A549 (cell line): ENCODE measurements around the gene USP49. TPM values are rescaled to one million over a fixed set of nuclear protein-coding genes. Genes with fewer than 3 reads are reported as not detected.
"Not testable (repeated sequence)": the region's sequence is repeated elsewhere in the genome, so short reads cannot be mapped to it uniquely, and the experiment has no call there.

Experiments
- ATAC-seq, 2 experiments: fragments of 200-7000 bp in 1 of 2; fragments of >200 bp in 1 of 2; cut with Nextera tagmentation in 1 of 2; cut with Tn5 transposase in 1 of 2; 3 replicates each; pipeline versions ENCODE4 v1.8.0 to v1.9.1; 2018 to 2020; ENCODE audit warnings: mild to moderate bottlenecking in 1 of 2, moderate library complexity in 1 of 2
- CTCF ChIA-PET: fragments of 300-600 bp; sonication (Branson Sonifier 250); formaldehyde crosslinking; extraction: SDS; loops from one replicate; lab custom pipeline; 2021; ENCODE audit warnings: antibody characterized with exemption, inconsistent platforms; lab: Yijun Ruan, JAX
- POLR2A ChIA-PET: fragments of 350-600 bp; formaldehyde crosslinking; extraction: SDS; loops from one replicate; lab custom pipeline; 2021; ENCODE audit warnings: antibody characterized with exemption, inconsistent platforms; lab: Yijun Ruan, JAX
- DNase-seq, 2 experiments: peaks; one replicate each; pipeline versions ENCODE4 v3.0.0 to v3.0.0-alpha.2; 2011 to 2016; ENCODE audit warnings: low read depth in 1 of 2, low spot score in 1 of 2
- FAIRE-seq: peaks from 2 replicates; lab custom pipeline; 2011; peaks lifted over from hg19 to GRCh38; lab: Jason Lieb, UNC
- H3K27ac ChIP-seq, 2 experiments: fragments of >200 bp; sonication (Bioruptor Twin); formaldehyde crosslinking; 3 replicates each; pipeline ENCODE4 v1.5.1; 2016 to 2017
- H3K4me1 ChIP-seq: fragments of >200 bp; sonication (Bioruptor Twin); formaldehyde crosslinking; 3 replicates; pipeline ENCODE4 v1.6.1; 2016
- H3K4me2 ChIP-seq: fragments of >200 bp; sonication (Bioruptor Twin); formaldehyde crosslinking; 3 replicates; pipeline ENCODE4 v1.6.1; 2016
- H3K4me3 ChIP-seq: fragments of >200 bp; sonication (Bioruptor Twin); formaldehyde crosslinking; 3 replicates; pipeline ENCODE4 v1.5.1; 2016
- H3K9me3 ChIP-seq: fragments of >200 bp; sonication (Bioruptor Twin); formaldehyde crosslinking; 3 replicates; pipeline ENCODE4 v1.6.1; 2016
- BHLHE40 ChIP-seq: IDR thresholded peaks from 2 replicates; pipeline ENCODE4 v1.6.1; 2012; ENCODE audit warnings: low read depth, low read length, inconsistent platforms
- CEBPB ChIP-seq, 2 experiments: fragments of >200 bp in 1 of 2; sonication (Bioruptor Twin) in 1 of 2; formaldehyde crosslinking in 1 of 2; IDR thresholded peaks; 2 replicates each; pipeline ENCODE4 v1.6.1; 2012 to 2016
- CHD4 ChIP-seq: fragments of 200-600 bp; sonication (generic); IDR thresholded peaks from 2 replicates; pipeline ENCODE4 v1.6.1; 2016; ENCODE audit warnings: antibody characterized with exemption, mild to moderate bottlenecking, borderline replicate concordance
- EHMT2 ChIP-seq: fragments of 200-600 bp; sonication (generic); IDR thresholded peaks from 2 replicates; pipeline ENCODE4 v1.6.1; 2016; ENCODE audit warnings: antibody characterized with exemption, low read depth, mild to moderate bottlenecking, moderate library complexity
- FOSB ChIP-seq: fragments of 250-450 bp; sonication (Bioruptor Pico); IDR thresholded peaks from 2 replicates; pipeline ENCODE4 v1.5.0; 2020; ENCODE audit warnings: mild to moderate bottlenecking, moderate library complexity
- MAZ ChIP-seq: fragments of 150-350 bp; IDR thresholded peaks from 2 replicates; pipeline ENCODE4 v1.6.1; 2014; ENCODE audit warnings: antibody characterized with exemption, low read depth, low read length, borderline replicate concordance
- MYC ChIP-seq: IDR thresholded peaks from 2 replicates; pipeline ENCODE4 v1.6.1; 2012; ENCODE audit warnings: mild to moderate bottlenecking, inconsistent platforms, low read length, improper control_type of control experiment, borderline replicate concordance
- NPAS2 ChIP-seq: fragments of 250-450 bp; sonication (Bioruptor Pico); IDR thresholded peaks from 2 replicates; pipeline ENCODE4 v1.8.0; 2022; ENCODE audit warnings: mild to moderate bottlenecking, moderate library complexity, borderline replicate concordance
- NR3C1 ChIP-seq: fragments of >200 bp; sonication (Bioruptor Twin); formaldehyde crosslinking; IDR thresholded peaks from 3 replicates; pipeline ENCODE4 v1.6.1; 2017
- PHF8 ChIP-seq: fragments of 200-600 bp; sonication (generic); IDR thresholded peaks from 2 replicates; pipeline ENCODE4 v1.6.1; 2016; ENCODE audit warnings: low read depth, mild to moderate bottlenecking, antibody characterized with exemption, moderate library complexity, borderline replicate concordance
- POLR2A ChIP-seq: IDR thresholded peaks from 2 replicates; pipeline ENCODE4 v1.6.1; 2012; ENCODE audit warnings: mild to moderate bottlenecking, low read length
- RFX5 ChIP-seq: fragments of 450-650 bp; IDR thresholded peaks from 2 replicates; pipeline ENCODE4 v1.7.1; 2014; ENCODE audit warnings: antibody characterized with exemption, mild to moderate bottlenecking, moderate library complexity
- TP53 ChIP-seq: fragments of 250-450 bp; sonication (Bioruptor Pico); IDR thresholded peaks from 2 replicates; pipeline ENCODE4 v1.5.0; 2021; ENCODE audit warnings: mild to moderate bottlenecking, moderate library complexity
- ZFP36 ChIP-seq: fragments of 450-650 bp; IDR thresholded peaks from 2 replicates; pipeline ENCODE4 v1.6.1; 2014; ENCODE audit warnings: borderline replicate concordance; ENCODE audit not compliant: partially characterized antibody
- WGBS: methylation state at CpG from one replicate; pipeline ENCODE4 v1.1.6; 2017; ENCODE audit errors: missing lambda C conversion rate; 5-methylcytosine and 5-hydroxymethylcytosine counted together
- polyA minus RNA-seq: library from RNA; depleted of rRNA, polyadenylated mRNA; stranded (reverse); fragments of >200 nt; gene quantifications from 2 replicates; pipeline ENCODE4 v1.2.3, GENCODE V29; 2011; rRNA and poly(A)+ RNA removed
- polyA plus RNA-seq, 4 experiments: library from polyadenylated mRNA; depleted of rRNA in 3 of 4; stranded (reverse); fragments of >200 nt; fragmentation: RNase III in 1 of 4; extraction: RNeasy Plus Mini Kit Qiagen cat#74134 plus additional on column Dnase treatment in 1 of 4; gene quantifications; 2 replicates in 3 of 4; 3 replicates in 1 of 4; pipeline ENCODE4 v1.2.3, GENCODE V29; 2011 to 2017
- TF ChIP-seq, protein P1 (sequence below): fragments of 450-650 bp; IDR thresholded peaks from 2 replicates; pipeline ENCODE4 v1.6.1; 2014; ENCODE audit warnings: antibody characterized with exemption
- TF ChIP-seq, protein P2 (sequence below): fragments of 250-450 bp; sonication (Bioruptor Pico); IDR thresholded peaks from 2 replicates; pipeline ENCODE4 v1.5.0; 2020; ENCODE audit warnings: low read depth, mild to moderate bottlenecking, moderate library complexity
- TF ChIP-seq, protein P3 (sequence below): fragments of 200-600 bp; sonication (generic); IDR thresholded peaks from 2 replicates; pipeline ENCODE4 v1.6.1; 2016; ENCODE audit warnings: antibody characterized with exemption, mild to moderate bottlenecking, moderate library complexity
- TF ChIP-seq, protein P4 (sequence below): IDR thresholded peaks from 2 replicates; pipeline ENCODE4 v1.6.1; 2012
- TF ChIP-seq, protein P5 (sequence below): fragments of 250-450 bp; sonication (Bioruptor Pico); IDR thresholded peaks from 2 replicates; pipeline ENCODE4 v1.5.0; 2021; ENCODE audit warnings: mild to moderate bottlenecking, moderate library complexity, borderline replicate concordance

The USP49 gene
- polyA plus RNA-seq (2011; rRNA removed) (2.9 TPM in 2 replicates), polyA plus RNA-seq (2017; fragmentation: RNase III; extraction: RNeasy Plus Mini Kit Qiagen cat#74134 plus additional on column Dnase treatment) (3.6 to 4.3 TPM (median 4.1 TPM) in 3 replicates), polyA minus RNA-seq (2.1 and 2.6 TPM in 2 replicates)
- polyA plus RNA-seq (2012; cell fraction: cytosol; rRNA removed): 1.0 and 1.7 TPM in 2 replicates
- 5.2 and 6.1 TPM in 2 replicates for polyA plus RNA-seq (2012; cell fraction: nucleus; rRNA removed)

DNA sequence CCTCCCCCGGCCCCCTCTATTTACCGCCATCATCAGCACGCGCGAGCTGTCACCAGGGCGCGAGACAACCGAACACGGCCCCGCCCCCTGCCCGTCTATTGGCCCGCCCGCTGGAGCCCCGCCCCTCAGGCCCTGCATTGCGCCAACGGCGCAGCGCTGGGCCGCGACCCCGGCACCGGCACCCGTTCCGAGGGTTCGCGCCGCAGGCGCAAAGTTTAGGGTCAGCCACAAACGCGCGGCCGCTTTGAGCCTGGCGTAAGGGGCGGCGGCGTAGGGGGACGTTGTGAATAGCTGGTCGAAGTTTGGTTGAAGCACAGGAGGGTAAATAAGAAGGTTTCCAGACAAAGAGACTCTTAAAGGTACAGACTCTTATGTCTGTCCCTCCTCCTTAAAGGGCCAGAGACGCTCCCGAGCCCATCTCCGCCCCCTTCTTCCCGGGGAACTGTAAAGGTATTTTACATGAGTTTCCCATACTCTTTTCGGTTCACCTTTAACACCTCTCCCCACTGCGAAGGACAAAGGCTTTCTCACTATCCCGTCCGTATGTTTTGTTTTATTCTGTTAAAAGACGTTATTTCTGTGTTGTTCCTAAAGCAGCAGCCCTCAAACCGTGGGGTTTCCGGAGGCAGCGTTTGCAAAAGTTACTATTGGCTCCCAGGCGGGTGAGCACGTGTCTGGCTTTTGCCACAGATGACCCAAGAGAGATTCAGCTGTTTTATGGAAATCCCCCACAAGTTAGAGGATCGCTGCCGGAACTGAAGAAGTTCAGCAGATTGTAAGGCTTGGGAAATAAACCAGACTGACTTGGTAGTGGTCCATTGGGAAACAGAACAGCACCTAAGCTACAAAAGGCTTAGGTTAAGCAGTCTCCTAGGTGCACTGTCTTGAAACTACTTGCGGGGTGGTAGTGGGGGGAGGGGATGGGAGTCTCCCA lies at the start of gene USP49:
Gene USP49, minus strand, starts transcription at position 76 of the 934 bp plus-strand sequence. CDS start 88,392 bp downstream, outside the sequence.
- TF ChIP-seq ZFP36 (no peak), NR3C1 (no peak), PHF8 (peak; percentile 43; the same call in 1 of the 2 replicates), FOSB (CRISPR knock-in tag) (no peak), MYC (no peak), CEBPB (IDR thresholded peaks at IDR 0.05) (peak in 1 of 2 experiments; percentile 34; a peak in 1 of 4 replicates), BHLHE40 (0 out of 2 replicates have a peak, but pooled peaks have one; percentile 9)
- TF ChIP-seq, protein P1, sequence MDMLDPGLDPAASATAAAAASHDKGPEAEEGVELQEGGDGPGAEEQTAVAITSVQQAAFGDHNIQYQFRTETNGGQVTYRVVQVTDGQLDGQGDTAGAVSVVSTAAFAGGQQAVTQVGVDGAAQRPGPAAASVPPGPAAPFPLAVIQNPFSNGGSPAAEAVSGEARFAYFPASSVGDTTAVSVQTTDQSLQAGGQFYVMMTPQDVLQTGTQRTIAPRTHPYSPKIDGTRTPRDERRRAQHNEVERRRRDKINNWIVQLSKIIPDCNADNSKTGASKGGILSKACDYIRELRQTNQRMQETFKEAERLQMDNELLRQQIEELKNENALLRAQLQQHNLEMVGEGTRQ: peak; percentile 63
- TF ChIP-seq, protein P2, sequence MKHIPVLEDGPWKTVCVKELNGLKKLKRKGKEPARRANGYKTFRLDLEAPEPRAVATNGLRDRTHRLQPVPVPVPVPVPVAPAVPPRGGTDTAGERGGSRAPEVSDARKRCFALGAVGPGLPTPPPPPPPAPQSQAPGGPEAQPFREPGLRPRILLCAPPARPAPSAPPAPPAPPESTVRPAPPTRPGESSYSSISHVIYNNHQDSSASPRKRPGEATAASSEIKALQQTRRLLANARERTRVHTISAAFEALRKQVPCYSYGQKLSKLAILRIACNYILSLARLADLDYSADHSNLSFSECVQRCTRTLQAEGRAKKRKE (CRISPR knock-in tag): no peak
- TF ChIP-seq, protein P3, sequence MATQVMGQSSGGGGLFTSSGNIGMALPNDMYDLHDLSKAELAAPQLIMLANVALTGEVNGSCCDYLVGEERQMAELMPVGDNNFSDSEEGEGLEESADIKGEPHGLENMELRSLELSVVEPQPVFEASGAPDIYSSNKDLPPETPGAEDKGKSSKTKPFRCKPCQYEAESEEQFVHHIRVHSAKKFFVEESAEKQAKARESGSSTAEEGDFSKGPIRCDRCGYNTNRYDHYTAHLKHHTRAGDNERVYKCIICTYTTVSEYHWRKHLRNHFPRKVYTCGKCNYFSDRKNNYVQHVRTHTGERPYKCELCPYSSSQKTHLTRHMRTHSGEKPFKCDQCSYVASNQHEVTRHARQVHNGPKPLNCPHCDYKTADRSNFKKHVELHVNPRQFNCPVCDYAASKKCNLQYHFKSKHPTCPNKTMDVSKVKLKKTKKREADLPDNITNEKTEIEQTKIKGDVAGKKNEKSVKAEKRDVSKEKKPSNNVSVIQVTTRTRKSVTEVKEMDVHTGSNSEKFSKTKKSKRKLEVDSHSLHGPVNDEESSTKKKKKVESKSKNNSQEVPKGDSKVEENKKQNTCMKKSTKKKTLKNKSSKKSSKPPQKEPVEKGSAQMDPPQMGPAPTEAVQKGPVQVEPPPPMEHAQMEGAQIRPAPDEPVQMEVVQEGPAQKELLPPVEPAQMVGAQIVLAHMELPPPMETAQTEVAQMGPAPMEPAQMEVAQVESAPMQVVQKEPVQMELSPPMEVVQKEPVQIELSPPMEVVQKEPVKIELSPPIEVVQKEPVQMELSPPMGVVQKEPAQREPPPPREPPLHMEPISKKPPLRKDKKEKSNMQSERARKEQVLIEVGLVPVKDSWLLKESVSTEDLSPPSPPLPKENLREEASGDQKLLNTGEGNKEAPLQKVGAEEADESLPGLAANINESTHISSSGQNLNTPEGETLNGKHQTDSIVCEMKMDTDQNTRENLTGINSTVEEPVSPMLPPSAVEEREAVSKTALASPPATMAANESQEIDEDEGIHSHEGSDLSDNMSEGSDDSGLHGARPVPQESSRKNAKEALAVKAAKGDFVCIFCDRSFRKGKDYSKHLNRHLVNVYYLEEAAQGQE: no peak
- TF ChIP-seq, protein P4, sequence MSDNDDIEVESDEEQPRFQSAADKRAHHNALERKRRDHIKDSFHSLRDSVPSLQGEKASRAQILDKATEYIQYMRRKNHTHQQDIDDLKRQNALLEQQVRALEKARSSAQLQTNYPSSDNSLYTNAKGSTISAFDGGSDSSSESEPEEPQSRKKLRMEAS: peak; percentile 74
- ChIA-PET POLR2A (interaction anchor here (0.6 to 2.3 kb wide), 5 partner anchors 21 to 295 kb away, joined by 3 to 12 read pairs (median 4); partner anchors contain the start of genes BYSL and MED20), CTCF (interaction anchor here (0.9 to 2.3 kb wide), 7 partner anchors 8 to 109 kb away, joined by 3 to 6 read pairs (median 4); partner anchors contain the start of genes BYSL and MED20)
- no peaks in the 10 kb centered on the region for H3K9me3 ChIP-seq
- DNase-seq (peak; percentile 67 to 78), ATAC-seq (peak; percentile 95 to 96), FAIRE-seq (no peak)
- H3K4me2 ChIP-seq: peak within 1 kb of the TSS; percentile 95
- peaks cover 24% of the 10 kb centered on the region for H3K4me1 ChIP-seq
- 2% methylated on average over 19 of the region's 55 CpGs for WGBS
- H3K27ac ChIP-seq: peak within 1 kb of the TSS; percentile 70 to 91
- peak within 1 kb of the TSS; percentile 78 for H3K4me3 ChIP-seq

DNA sequence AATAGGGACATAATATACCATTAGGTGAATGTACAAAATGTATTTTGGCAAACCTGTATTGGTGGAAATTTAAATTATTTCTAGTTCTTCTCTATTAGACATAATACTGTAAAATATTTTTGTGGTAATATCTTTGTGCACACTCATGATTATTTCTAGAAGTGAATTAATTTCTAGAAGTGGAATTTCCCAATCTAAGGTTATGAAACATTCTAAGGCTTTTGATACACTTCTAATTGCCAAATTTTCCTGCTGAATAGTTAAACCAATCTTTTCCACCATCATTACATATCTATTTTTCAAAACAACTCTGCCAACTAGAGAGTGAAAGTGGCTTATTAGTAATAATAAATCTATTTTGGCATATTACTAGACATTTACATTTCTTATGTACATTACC lies 48.3 kb upstream of the USP49 start:
- Histone ChIP-seq H3K4me3 (no peak overlapping the region), H3K9me3 (no peaks in the 10 kb centered on the region), H3K4me2 (no peak overlapping the region), H3K27ac (no peak overlapping the region; a peak in 1 of 6 replicates)
- POLR2A ChIA-PET: no interaction called here
- no peak for ATAC-seq
- no peak for FAIRE-seq
- DNase-seq: no peak
- CTCF ChIA-PET: interaction anchor here (0.6 to 18.6 kb wide), 4 partner anchors 8 to 102 kb away, joined by 3 to 191 read pairs (median 96); partner anchors contain the start of genes BYSL, MED20 and TAF8
- TF ChIP-seq CHD4 (no peak), POLR2A (no peak), TP53 (no peak), MAZ (no peak), EHMT2 (no peak), NPAS2 (CRISPR knock-in tag) (no peak), FOSB (CRISPR knock-in tag) (no peak), RFX5 (no peak)
- TF ChIP-seq, protein P5, sequence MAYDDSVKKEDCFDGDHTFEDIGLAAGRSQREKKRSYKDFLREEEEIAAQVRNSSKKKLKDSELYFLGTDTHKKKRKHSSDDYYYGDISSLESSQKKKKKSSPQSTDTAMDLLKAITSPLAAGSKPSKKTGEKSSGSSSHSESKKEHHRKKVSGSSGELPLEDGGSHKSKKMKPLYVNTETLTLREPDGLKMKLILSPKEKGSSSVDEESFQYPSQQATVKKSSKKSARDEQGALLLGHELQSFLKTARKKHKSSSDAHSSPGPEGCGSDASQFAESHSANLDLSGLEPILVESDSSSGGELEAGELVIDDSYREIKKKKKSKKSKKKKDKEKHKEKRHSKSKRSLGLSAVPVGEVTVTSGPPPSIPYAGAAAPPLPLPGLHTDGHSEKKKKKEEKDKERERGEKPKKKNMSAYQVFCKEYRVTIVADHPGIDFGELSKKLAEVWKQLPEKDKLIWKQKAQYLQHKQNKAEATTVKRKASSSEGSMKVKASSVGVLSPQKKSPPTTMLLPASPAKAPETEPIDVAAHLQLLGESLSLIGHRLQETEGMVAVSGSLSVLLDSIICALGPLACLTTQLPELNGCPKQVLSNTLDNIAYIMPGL (CRISPR knock-in tag): no peak
- TF ChIP-seq, all 56 proteins: peak for 0
- H3K4me1 ChIP-seq: peaks cover 35% of the 10 kb centered on the region

DNA sequence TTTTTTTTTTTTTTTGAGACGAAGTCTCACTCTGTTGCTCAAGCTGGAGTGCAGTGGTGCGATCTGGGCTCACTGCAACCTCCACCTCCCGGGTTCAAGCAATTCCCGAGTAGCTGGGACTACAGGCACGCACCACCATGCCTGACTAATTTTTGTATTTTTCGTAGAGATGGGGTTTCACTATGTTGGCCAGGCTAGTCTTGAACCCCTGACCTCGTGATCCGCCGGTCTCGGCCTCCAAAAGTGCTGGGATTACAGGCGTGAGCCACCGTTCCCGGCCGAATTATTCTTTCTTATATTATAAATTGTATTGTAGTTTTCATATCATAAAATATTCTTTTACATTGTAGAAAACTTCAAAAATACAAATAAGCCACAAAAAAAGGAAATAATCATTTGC lies 47.7 kb upstream of the USP49 start:
- peak overlapping the region; percentile 88 for H3K4me2 ChIP-seq
- CTCF ChIA-PET: interaction anchor here (1.2 to 18.6 kb wide), 3 partner anchors 17 to 155 kb away, joined by 3 to 191 read pairs (median 189); partner anchors contain the start of genes BYSL, MED20, TAF8 and TOMM6

More for the DNA sequence above, 47.7 kb upstream of the USP49 start:
- peak overlapping the region; percentile 78 to 99; a peak in 5 of 6 replicates for H3K27ac ChIP-seq
- H3K9me3 ChIP-seq, DNase-seq, H3K4me3 ChIP-seq, FAIRE-seq, ATAC-seq: not testable (repeated sequence)
- WGBS: 90% methylated on average over 14 of the region's 14 CpGs
- peaks cover 41% of the 10 kb centered on the region for H3K4me1 ChIP-seq
- POLR2A ChIA-PET: interaction anchor here (1.2 to 1.5 kb wide), 2 partner anchors 8 to 25 kb away, joined by 3 to 12 read pairs; no protein-coding TSS in a partner anchor
